HAP-1 (cell line): ENCODE measurements around the gene TIAM2.

Source experiments
- DNase-seq, 2 experiments: peaks; one replicate each; pipeline ENCODE4 v3.0.0-alpha.2; 2016 to 2020; ENCODE audit warnings: low spot score in 2 of 2
- H3K27me3 ChIP-seq: fragments of 250-450 bp; sonication (Bioruptor Pico); 2 replicates; pipeline ENCODE4 v1.5.1; 2020; ENCODE audit warnings: low read depth, mild to moderate bottlenecking, moderate library complexity
- H3K36me3 ChIP-seq: fragments of 250-450 bp; sonication (Bioruptor Pico); replicated peaks from 2 replicates; pipeline ENCODE4 v1.5.1; 2020; ENCODE audit warnings: mild to moderate bottlenecking
- H3K4me1 ChIP-seq: fragments of 250-450 bp; sonication (Bioruptor Pico); 2 replicates; pipeline ENCODE4 v1.5.1; 2020; ENCODE audit warnings: mild to moderate bottlenecking
- H3K4me3 ChIP-seq: fragments of 250-450 bp; sonication (Bioruptor Pico); 2 replicates; pipeline ENCODE4 v1.5.1; 2020; ENCODE audit warnings: mild to moderate bottlenecking, moderate library complexity
- H3K9me3 ChIP-seq: fragments of 250-450 bp; sonication (Bioruptor Pico); 2 replicates; pipeline ENCODE4 v1.5.1; 2020; ENCODE audit warnings: mild to moderate bottlenecking, moderate library complexity
- in situ Hi-C: fragments of 300-500 bp; cut with MboI; formaldehyde crosslinking; loops from 3 replicates; pipeline ENCODE4 v1.14.3; 2020; ENCODE audit warnings: low sequenced_read_pairs, inconsistent platforms, mixed read lengths

The TIAM2 gene

DNA sequence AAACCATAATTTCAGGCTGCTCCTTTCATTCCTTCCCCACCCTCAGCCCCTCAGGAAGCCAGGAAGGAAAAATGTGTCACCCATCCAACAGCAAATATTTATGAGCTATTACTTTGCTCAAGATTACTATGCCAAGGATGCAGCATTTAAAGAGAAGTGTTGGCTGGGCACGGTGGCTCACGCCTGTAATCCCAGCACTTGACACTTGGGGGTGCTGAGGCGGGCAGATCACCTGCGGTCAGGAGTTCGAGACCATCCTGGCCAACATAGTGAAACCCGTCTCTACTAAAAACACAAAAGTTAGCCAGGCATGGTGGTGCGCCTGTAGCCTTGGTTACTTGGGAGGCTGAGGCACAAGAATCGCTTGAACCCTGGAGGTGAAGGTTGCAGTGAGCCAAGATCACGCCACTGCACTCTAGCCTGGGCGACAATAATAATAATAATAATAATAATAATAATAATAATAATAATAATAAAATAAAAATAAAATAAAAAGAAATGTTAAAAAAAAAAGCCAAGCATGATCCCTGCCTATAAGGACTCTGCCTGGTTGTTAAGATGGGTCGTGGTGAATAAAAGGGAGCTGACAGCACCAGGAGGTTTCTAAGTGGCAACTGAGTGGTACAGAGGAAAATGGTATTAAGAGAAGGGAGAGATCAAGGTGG, 20.5 kb upstream of the TIAM2 start:
- Histone ChIP-seq H3K4me1 (no peaks in the 10 kb centered on the region), H3K4me3 (no peak overlapping the region), H3K9me3 (no peaks in the 10 kb centered on the region), H3K36me3 (no peaks in the 10 kb centered on the region), H3K27me3 (no peaks in the 10 kb centered on the region)
- in situ Hi-C loops: no loop called here
- DNase-seq: peak in 1 of 2 experiments; percentile 28

DNA sequence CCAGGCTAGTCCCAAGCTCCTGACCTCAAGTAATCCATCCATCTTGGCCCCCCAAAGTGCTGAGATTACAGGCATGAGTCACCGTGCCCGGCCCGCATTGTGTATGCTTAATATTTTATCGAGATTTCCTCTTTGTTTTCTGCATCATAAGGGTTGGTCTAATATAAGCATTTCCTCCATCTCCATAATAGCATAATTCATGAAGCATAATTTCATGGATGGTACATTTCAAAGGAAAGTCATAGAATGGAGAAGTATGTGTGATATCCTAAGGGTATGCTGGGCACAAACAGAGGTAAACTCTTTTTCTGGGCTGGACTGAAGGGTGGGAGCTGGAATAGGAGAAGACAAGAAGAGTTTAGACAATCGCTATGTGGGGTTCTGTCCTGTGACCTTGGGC, 17.5 kb upstream of the TIAM2 start:
- in situ Hi-C loops: no loop called here

DNA sequence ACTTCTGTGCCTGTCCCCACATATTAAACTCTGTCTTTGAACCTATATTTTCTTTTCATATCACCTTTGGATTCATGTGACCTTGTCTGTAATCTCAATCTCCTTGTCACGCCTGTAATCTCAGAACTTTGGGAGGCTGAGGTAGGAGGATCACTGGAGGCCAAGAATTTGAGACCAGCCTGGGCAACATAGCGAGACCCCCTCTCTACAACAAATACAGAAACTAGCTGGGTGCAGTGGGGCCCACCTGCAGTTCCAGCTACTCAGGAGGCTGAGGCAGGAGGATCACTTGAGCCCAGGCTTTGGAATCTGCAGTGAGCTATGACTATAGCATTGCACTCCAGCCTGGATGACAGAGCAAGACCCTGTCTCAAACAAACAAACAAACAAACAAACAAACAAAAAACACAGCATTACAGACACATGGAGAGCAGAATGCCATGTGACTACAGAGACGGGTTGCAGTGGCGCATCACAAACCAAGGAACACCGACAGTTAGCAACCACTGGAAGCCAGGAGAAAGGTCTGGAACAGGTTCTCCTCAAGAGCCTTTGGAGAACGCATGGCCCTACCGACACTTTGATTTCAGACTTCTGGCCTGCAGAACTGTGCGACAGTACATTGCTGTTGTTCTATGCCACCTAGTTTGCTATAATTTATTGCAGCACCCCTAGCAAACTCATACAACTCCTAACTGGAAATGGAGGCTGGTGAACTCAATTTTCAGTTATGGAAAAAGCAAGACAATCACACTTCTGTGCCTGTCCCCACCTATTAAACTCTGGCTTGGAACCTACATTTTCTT, 14.6 kb upstream of the TIAM2 start:
- Histone ChIP-seq H3K27me3 (no peaks in the 10 kb centered on the region), H3K4me1 (no peaks in the 10 kb centered on the region), H3K36me3 (no peaks in the 10 kb centered on the region), H3K9me3 (no peaks in the 10 kb centered on the region), H3K4me3 (no peak overlapping the region)
- DNase-seq: no peak
- in situ Hi-C loops: no loop called here

More for the DNA sequence above, 17.5 kb upstream of the TIAM2 start:
- H3K27me3 ChIP-seq: no peaks in the 10 kb centered on the region
- H3K9me3 ChIP-seq: no peaks in the 10 kb centered on the region
- no peaks in the 10 kb centered on the region for H3K36me3 ChIP-seq
- H3K4me3 ChIP-seq: no peak overlapping the region
- DNase-seq: no peak
- no peaks in the 10 kb centered on the region for H3K4me1 ChIP-seq

DNA sequence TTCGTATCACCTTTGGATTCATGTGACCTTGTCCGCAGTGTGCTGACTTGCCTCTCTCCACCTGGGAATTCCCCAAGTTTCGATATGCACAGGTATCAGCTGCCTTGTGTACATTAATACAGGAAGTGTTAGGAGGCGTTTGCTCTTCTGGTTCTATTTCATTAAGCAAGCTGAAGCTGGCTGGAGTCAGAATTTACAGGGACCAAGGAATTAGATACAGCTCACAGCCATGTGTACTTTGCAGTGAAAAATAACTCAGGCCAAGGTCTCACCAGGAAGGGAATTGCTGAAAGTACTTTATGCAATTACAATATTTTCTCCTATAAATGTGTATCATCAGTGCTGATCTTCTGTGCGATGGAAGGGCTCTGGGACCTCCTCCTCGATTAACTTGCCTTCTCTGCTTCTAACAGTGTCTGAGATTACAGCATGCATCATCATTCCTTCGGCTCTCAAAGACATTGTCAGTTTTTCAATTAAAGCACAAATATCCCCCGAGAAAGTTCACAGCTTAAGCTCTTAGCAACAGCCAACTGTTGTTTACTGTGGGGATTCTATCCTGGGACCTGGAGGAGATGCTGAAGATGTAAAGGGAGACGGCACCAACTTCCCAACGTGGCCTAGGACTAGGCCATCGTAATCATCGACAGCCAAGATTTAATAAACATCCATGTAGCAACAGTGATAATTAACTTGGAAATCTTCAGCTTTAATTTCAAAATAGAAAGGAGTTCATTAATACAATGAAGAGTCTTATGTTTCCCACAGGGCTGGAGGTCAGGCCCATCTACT, 13.8 kb upstream of the TIAM2 start:
- in situ Hi-C loops: no loop called here
- no peaks in the 10 kb centered on the region for H3K4me1 ChIP-seq
- no peaks in the 10 kb centered on the region for H3K9me3 ChIP-seq
- H3K36me3 ChIP-seq: no peaks in the 10 kb centered on the region
- H3K4me3 ChIP-seq: no peak overlapping the region
- DNase-seq: no peak
- no peaks in the 10 kb centered on the region for H3K27me3 ChIP-seq

DNA sequence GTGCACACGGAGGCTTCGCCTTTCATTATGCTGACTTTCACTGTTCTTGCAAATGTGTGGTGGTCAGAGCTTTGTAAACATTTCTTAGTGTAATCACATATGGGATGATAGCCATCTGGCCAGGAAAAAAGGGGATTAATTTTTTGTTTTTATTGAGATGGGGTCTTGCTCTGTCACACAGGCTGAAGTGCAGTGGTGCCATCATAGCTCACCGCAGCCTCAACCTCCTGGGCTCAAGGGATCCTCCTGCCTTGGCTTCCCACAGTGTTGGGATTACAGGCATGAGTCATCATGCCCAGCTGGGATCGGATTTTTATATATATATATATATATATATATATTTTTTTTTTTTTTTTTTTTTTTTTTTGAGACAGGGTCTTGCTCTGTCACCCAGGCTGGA, 11.0 kb upstream of the TIAM2 start:
- H3K27me3 ChIP-seq: no peaks in the 10 kb centered on the region
- H3K36me3 ChIP-seq: no peaks in the 10 kb centered on the region
- in situ Hi-C loops: no loop called here
- H3K9me3 ChIP-seq: no peaks in the 10 kb centered on the region
- H3K4me1 ChIP-seq: no peaks in the 10 kb centered on the region
- no peak overlapping the region for H3K4me3 ChIP-seq
- DNase-seq: no peak

DNA sequence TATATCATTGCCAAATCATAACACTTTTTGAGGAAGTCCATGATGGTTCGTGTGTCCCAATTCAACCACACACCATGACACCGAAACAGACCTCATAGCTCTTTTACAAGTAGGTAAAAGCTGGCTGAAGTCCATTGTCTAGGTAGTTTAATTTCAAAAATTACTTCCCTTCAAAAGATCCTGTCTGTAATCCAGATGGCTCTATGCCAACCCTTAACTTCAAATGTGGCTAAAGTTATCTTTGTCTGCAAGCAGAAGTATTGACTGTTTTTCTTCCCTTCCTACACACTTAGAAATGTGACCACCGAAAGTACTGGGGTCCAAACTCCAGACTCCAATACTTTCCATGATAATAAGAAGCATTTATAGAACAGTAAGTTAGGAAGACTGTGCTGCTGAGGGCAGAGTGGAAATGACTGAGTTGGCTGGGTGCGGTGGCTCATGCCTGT, 8.3 kb upstream of the TIAM2 start:
- Histone ChIP-seq H3K9me3 (no peaks in the 10 kb centered on the region), H3K27me3 (no peaks in the 10 kb centered on the region), H3K4me1 (no peaks in the 10 kb centered on the region), H3K4me3 (no peak overlapping the region), H3K36me3 (no peaks in the 10 kb centered on the region)
- in situ Hi-C loops: no loop called here
- DNase-seq: no peak

DNA sequence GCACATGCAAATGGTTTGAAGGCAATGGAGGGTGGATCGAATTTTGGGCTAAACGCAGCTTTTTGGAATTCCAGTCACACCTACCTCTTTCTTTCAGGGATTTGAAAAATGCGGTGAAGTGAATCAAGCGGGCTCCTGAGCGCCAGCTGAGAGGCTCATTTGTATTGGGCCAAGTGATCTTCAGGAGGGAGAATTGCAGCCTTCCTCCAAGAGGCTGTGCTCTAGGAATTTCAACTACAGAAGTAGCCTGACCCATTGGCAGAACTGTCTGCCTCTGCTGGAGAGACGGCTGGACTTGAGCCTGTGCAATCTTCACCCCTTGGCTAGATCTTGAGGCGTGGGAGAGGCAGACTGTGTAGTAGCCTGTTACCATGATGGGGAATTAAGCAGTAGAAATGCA, 5.7 kb upstream of the TIAM2 start:
- no peak for DNase-seq
- H3K27me3 ChIP-seq: no peaks in the 10 kb centered on the region
- no peaks in the 10 kb centered on the region for H3K36me3 ChIP-seq
- in situ Hi-C loops: no loop called here
- no peak overlapping the region for H3K4me3 ChIP-seq
- no peaks in the 10 kb centered on the region for H3K9me3 ChIP-seq
- no peaks in the 10 kb centered on the region for H3K4me1 ChIP-seq

DNA sequence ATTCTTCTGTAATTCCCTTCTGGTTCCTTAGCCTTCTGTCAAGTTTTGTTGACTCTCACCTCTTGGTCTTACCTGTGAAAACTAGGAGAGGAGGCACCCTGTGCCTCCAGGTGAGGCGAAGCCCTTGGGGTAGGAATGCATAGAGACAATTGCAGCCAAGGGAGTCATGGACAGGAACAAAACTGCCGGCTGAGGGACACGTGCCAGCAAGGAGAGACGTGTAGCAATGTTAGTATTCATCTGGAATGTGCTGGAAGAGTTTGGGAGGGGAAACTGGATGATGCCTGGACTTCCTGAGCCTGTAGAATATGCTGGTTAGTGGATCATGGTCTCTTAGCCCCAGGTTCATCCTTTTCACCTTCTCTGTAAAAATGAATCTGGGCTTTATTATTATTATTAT, 3.9 kb upstream of the TIAM2 start:
- H3K4me1 ChIP-seq: no peaks in the 10 kb centered on the region; the same call in 1 of the 2 replicates
- H3K9me3 ChIP-seq: no peaks in the 10 kb centered on the region
- H3K27me3 ChIP-seq: no peaks in the 10 kb centered on the region
- no peak for DNase-seq
- no peaks in the 10 kb centered on the region for H3K36me3 ChIP-seq
- no peak overlapping the region for H3K4me3 ChIP-seq
- in situ Hi-C loops: no loop called here

DNA sequence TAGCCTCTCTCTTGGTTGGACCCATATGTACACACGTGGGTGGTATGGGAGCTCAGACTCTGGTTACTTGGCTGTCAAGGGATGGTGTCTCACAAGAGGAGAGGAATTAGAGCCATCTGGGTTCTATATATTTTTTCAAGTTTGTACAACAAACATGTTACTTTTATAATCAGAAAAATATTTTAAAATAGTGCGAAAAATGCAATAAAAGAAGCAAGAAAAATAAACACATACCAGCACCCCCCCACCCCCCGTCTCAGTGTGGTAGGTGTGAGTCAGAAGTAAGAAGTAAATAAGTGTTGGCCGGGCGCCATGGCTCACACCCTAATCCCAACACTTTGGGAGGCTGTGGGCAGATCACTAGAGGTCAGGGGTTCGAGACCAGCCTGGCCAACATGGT, 2.1 kb upstream of the TIAM2 start:
- no peak overlapping the region for H3K4me3 ChIP-seq
- H3K9me3 ChIP-seq: no peaks in the 10 kb centered on the region
- in situ Hi-C loops: no loop called here
- no peaks in the 10 kb centered on the region for H3K27me3 ChIP-seq
- no peaks in the 10 kb centered on the region for H3K36me3 ChIP-seq
- no peak for DNase-seq
- H3K4me1 ChIP-seq: peaks cover 5% of the 10 kb centered on the region

DNA sequence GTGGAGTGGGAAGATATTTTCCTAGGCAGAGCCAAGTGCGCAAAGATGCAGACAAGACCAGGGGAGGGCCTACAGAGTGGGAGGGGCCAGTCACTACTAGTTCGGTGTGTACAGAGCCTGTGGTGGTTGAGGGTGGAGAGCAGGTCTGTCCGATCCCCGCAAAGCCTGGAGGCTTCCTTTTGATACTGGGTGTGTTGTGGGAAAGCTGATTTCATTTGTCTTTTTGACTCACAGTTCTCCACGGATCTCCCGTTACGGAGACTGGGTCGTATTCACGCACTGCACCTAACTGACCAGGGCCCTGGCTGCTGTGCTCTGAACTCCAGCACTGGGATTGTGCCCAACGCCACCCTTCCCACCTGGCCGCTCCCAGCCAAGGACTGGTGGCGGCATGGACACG, 1.4 kb upstream of the TIAM2 start:
- no peak overlapping the region for H3K4me3 ChIP-seq
- no peaks in the 10 kb centered on the region for H3K9me3 ChIP-seq
- in situ Hi-C loops: no loop called here
- no peak for DNase-seq
- no peaks in the 10 kb centered on the region for H3K36me3 ChIP-seq
- H3K4me1 ChIP-seq: peaks cover 5% of the 10 kb centered on the region
- H3K27me3 ChIP-seq: no peaks in the 10 kb centered on the region; the same call in 1 of the 2 replicates

DNA sequence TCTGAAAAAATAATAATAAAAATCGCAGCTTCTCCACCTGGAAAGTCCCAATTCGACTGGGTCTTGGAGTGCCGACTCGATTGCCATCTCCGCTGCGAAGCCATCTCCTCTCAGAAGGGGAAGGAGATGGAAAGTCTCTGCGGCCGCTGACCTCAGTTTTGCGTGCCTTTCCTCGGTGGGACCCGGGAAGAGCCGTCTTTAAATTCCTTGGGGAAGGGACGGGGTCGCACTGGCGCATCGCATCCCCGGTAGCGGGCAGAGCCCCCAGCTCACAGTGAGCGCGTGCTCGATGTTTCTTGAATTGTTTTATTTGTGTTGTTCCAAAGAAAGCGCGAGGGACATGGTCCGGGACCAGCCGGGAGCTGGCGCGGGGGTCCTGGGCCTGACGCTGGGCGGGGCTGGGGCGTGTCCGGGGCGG, 270 bp upstream of the TIAM2 start:
- Histone ChIP-seq H3K27me3 (no peaks in the 10 kb centered on the region; the same call in 1 of the 2 replicates), H3K4me1 (peaks cover 5% of the 10 kb centered on the region), H3K9me3 (no peaks in the 10 kb centered on the region), H3K36me3 (no peaks in the 10 kb centered on the region), H3K4me3 (peak overlapping the region; percentile 63)
- in situ Hi-C loops: no loop called here
- DNase-seq: no peak

DNA sequence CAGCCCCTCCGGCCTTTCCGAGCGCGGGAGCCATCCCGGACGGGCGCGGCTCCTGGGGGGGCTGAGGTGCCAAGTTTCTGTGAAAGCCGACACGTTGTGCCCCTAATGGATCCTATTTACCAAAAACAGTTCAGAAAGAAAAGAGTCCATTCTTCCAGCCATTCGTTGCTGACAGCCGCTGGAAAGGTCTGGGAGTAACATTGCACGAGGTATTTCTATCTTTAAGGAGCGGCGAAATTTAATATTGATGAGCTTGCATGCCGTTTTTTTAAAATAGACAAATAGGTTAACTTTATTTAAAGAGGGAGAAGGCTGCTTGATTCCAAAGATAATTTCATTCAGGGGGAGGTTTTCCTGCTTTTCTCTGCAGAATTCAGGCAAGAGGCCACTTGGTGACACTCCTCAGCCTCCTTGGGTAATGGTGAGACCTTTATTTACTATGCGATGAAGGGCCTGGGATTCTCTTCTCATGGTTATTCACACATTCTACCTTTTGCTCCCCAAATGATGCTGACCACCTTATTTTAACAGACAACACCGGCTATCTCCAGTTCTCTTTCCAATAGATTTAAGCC, 988 bp downstream of the TIAM2 start:
- Histone ChIP-seq H3K27me3 (no peaks in the 10 kb centered on the region; the same call in 1 of the 2 replicates), H3K36me3 (no peaks in the 10 kb centered on the region), H3K4me3 (peak overlapping the region; percentile 63), H3K4me1 (peaks cover 5% of the 10 kb centered on the region), H3K9me3 (no peaks in the 10 kb centered on the region)
- no peak for DNase-seq
- in situ Hi-C loops: no loop called here

DNA sequence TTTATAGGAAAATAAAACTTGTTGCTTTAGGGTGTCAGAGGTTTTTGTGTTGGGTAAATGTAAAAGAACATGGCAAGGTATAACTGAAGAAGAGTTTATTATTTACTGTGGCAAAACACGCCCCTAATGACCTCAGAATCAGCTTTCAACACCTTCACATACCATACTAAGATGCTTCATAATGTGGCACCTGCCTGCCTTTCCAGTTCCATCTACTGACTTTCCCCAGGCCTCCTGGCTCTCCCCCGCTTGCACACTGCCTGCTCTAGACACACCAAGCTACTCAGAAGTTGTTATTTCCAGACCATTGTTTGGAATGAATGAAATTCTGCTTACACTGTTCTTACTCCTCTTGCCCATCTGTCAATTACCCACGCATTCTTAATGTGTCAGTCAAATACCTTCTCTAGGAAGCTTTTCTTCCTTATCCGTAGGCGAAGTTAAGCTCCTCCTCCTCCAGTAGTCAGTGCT, 1.8 kb downstream of the TIAM2 start:
- Histone ChIP-seq H3K36me3 (no peaks in the 10 kb centered on the region), H3K27me3 (no peaks in the 10 kb centered on the region; the same call in 1 of the 2 replicates), H3K9me3 (no peaks in the 10 kb centered on the region), H3K4me3 (no peak overlapping the region), H3K4me1 (peaks cover 11% of the 10 kb centered on the region)
- peak; percentile 33 to 51 for DNase-seq
- in situ Hi-C loops: no loop called here
